H1 (cell line): ENCODE results near the gene STIM1. TPM values are rescaled to one million over a fixed set of nuclear protein-coding genes. Genes with fewer than 3 reads are reported as not detected.

Source experiments
- CTCF ChIA-PET: fragments of 300-600 bp; sonication (Branson Sonifier 250); formaldehyde crosslinking; loops from one replicate; lab custom pipeline; 2021; ENCODE audit not compliant: partially characterized antibody; lab: Charles Lee
- POLR2A ChIA-PET: fragments of 300-600 bp; sonication (Branson Sonifier 250); formaldehyde crosslinking; loops from one replicate; lab custom pipeline; 2021; ENCODE audit warnings: inconsistent platforms; ENCODE audit not compliant: partially characterized antibody; lab: Charles Lee
- DNase-seq, 2 experiments: peaks; one replicate each; pipeline versions ENCODE4 v3.0.0 to v3.0.0-alpha.2; 2010 to 2022; ENCODE audit warnings: low spot score in 2 of 2, low read depth in 1 of 2, mixed read lengths in 1 of 2
- FAIRE-seq: peaks from 2 replicates; lab custom pipeline; 2011; peaks lifted over from hg19 to GRCh38; lab: Jason Lieb, UNC
- H2AFZ ChIP-seq: 2 replicates; pipeline ENCODE4 v1.8.1; 2012; ENCODE audit warnings: low read length, inconsistent platforms
- H2AK5ac ChIP-seq: 2 replicates; pipeline ENCODE4 v1.6.1; 2013; ENCODE audit warnings: low read depth, low read length
- H2BK120ac ChIP-seq: replicated peaks from 2 replicates; pipeline ENCODE3; 2013; ENCODE audit warnings: low read depth, low read length, inconsistent platforms
- H2BK12ac ChIP-seq: 2 replicates; pipeline ENCODE4 v1.6.1; 2013; ENCODE audit warnings: low read depth, low read length
- H2BK15ac ChIP-seq: 2 replicates; pipeline ENCODE4 v1.6.1; 2013; ENCODE audit warnings: low read length
- H2BK20ac ChIP-seq: 2 replicates; pipeline ENCODE4 v1.6.1; 2013; ENCODE audit warnings: low read length
- H2BK5ac ChIP-seq: 2 replicates; pipeline ENCODE4 v1.6.1; 2013; ENCODE audit warnings: low read depth, low read length
- H3K14ac ChIP-seq: 2 replicates; pipeline ENCODE4 v1.6.1; 2013; ENCODE audit warnings: inconsistent platforms; ENCODE audit not compliant: insufficient read length
- H3K18ac ChIP-seq: 2 replicates; pipeline ENCODE4 v1.6.1; 2013; ENCODE audit warnings: low read length; ENCODE audit errors: extremely low read depth
- H3K23ac ChIP-seq: 2 replicates; pipeline ENCODE4 v1.6.1; 2013; ENCODE audit warnings: inconsistent platforms; ENCODE audit not compliant: insufficient read length
- H3K23me2 ChIP-seq: 2 replicates; pipeline ENCODE4 v1.6.1; 2013; ENCODE audit warnings: low read depth, low read length
- H3K27ac ChIP-seq: 2 replicates; pipeline ENCODE4 v1.6.1; 2011; ENCODE audit warnings: low read depth, low read length, inconsistent platforms
- H3K27me3 ChIP-seq, 4 experiments: replicated peaks in 1 of 4; 1 replicate in 1 of 4; 2 replicates in 3 of 4; pipeline versions ENCODE4 v1.6.1 to v1.8.1; 2011 to 2013; ENCODE audit warnings: low read length in 3 of 4, mild to moderate bottlenecking in 3 of 4, inconsistent platforms in 2 of 4, mixed read lengths in 2 of 4, moderate library complexity in 1 of 4; ENCODE audit not compliant: control insufficient read depth in 3 of 4, insufficient read depth in 3 of 4; ENCODE audit errors: extremely low read depth in 1 of 4
- H3K36me3 ChIP-seq, 4 experiments: 2 replicates each; pipeline versions ENCODE4 v1.6.1 to v1.8.1; 2011 to 2013; ENCODE audit warnings: mild to moderate bottlenecking in 4 of 4, low read length in 3 of 4, moderate library complexity in 2 of 4, control low read depth in 1 of 4, inconsistent platforms in 1 of 4; ENCODE audit not compliant: insufficient read depth in 4 of 4, control insufficient read depth in 2 of 4
- H3K4ac ChIP-seq: replicated peaks from 2 replicates; pipeline ENCODE3; 2013; ENCODE audit warnings: low read length, low read depth, mixed read lengths, inconsistent platforms; ENCODE audit not compliant: insufficient read length
- H3K4me1 ChIP-seq, 4 experiments: replicated peaks in 1 of 4; 1 replicate in 1 of 4; 2 replicates in 3 of 4; pipeline versions ENCODE4 v1.6.1 to v1.8.1; 2011 to 2013; ENCODE audit warnings: low read length in 3 of 4, inconsistent platforms in 2 of 4, mixed read lengths in 1 of 4; ENCODE audit not compliant: insufficient read depth in 4 of 4, control insufficient read depth in 3 of 4
- H3K4me2 ChIP-seq, 2 experiments: 2 replicates each; pipeline versions ENCODE4 v1.6.1 to v1.8.1; 2011 to 2013; ENCODE audit warnings: low read depth in 2 of 2, low read length in 2 of 2, control low read depth in 1 of 2, inconsistent platforms in 1 of 2, mild to moderate bottlenecking in 1 of 2; ENCODE audit not compliant: insufficient read depth in 1 of 2
- H3K4me3 ChIP-seq, 4 experiments: fragments of 200-600, 300-600 bp in 1 of 4; sonication (generic), shearing (Covaris generic), sonication (Bioruptor Twin) in 1 of 4; 2 replicates each; pipeline versions ENCODE4 v1.5.1 to v1.8.1; 2011 to 2016; ENCODE audit warnings: low read length in 4 of 4, low read depth in 3 of 4, control low read depth in 2 of 4, inconsistent platforms in 2 of 4, mild to moderate bottlenecking in 2 of 4, mixed read lengths in 1 of 4, moderate library complexity in 1 of 4; ENCODE audit not compliant: insufficient read depth in 2 of 4; ENCODE audit errors: extremely low read depth in 1 of 4
- H3K56ac ChIP-seq: replicated peaks from 2 replicates; pipeline ENCODE3; 2013; ENCODE audit warnings: low read depth, mild to moderate bottlenecking, mixed read lengths, low read length, inconsistent platforms; ENCODE audit not compliant: insufficient read length
- H3K79me1 ChIP-seq: 2 replicates; pipeline ENCODE4 v1.6.1; 2013; ENCODE audit warnings: low read depth, low read length, control low read depth
- H3K79me2 ChIP-seq, 2 experiments: 2 replicates each; pipeline versions ENCODE4 v1.6.1 to v1.8.1; 2012 to 2013; ENCODE audit warnings: low read length in 2 of 2, mild to moderate bottlenecking in 2 of 2, inconsistent platforms in 1 of 2; ENCODE audit not compliant: insufficient read depth in 2 of 2, control insufficient read depth in 1 of 2
- H3K9ac ChIP-seq, 4 experiments: replicated peaks in 1 of 4; 1 replicate in 1 of 4; 2 replicates in 3 of 4; pipeline versions ENCODE4 v1.6.1 to v1.8.1; 2011 to 2013; ENCODE audit warnings: low read depth in 3 of 4, low read length in 3 of 4, control low read depth in 2 of 4, mild to moderate bottlenecking in 2 of 4, moderate library complexity in 2 of 4, inconsistent platforms in 1 of 4; ENCODE audit errors: extremely low read depth in 1 of 4
- H3K9me3 ChIP-seq, 2 experiments: 2 replicates each; pipeline versions ENCODE4 v1.6.1 to v1.8.1; 2012 to 2013; ENCODE audit warnings: mild to moderate bottlenecking in 2 of 2, moderate library complexity in 2 of 2, control low read depth in 1 of 2, inconsistent platforms in 1 of 2, low read depth in 1 of 2, low read length in 1 of 2, mixed read lengths in 1 of 2; ENCODE audit not compliant: insufficient read depth in 2 of 2
- H4K20me1 ChIP-seq, 2 experiments: replicated peaks in 1 of 2; 2 replicates each; pipeline versions ENCODE3 to v1.8.1; 2011 to 2013; ENCODE audit warnings: inconsistent platforms in 2 of 2, low read length in 2 of 2, mild to moderate bottlenecking in 1 of 2; ENCODE audit not compliant: insufficient read depth in 2 of 2, control insufficient read depth in 1 of 2
- H4K5ac ChIP-seq: 2 replicates; pipeline ENCODE4 v1.6.1; 2013; ENCODE audit warnings: low read length, low read depth, mixed read lengths, inconsistent platforms; ENCODE audit not compliant: insufficient read length
- H4K8ac ChIP-seq: 2 replicates; pipeline ENCODE4 v1.8.0; 2013; ENCODE audit warnings: mild to moderate bottlenecking, moderate library complexity, low read length, inconsistent platforms; ENCODE audit not compliant: insufficient read depth; ENCODE audit errors: extremely low read depth
- H4K91ac ChIP-seq: replicated peaks from 2 replicates; pipeline ENCODE3; 2013; ENCODE audit warnings: low read length, mixed read lengths, inconsistent platforms; ENCODE audit not compliant: insufficient read length
- CEBPB ChIP-seq: IDR thresholded peaks from 2 replicates; pipeline ENCODE4 v1.6.1; 2012; ENCODE audit warnings: low read depth, low read length
- EP300 ChIP-seq, 2 experiments: IDR thresholded peaks; 1 replicate in 1 of 2; 2 replicates in 1 of 2; pipeline ENCODE4 v1.6.1; 2011 to 2012; ENCODE audit warnings: low read depth in 2 of 2, low read length in 2 of 2, mild to moderate bottlenecking in 2 of 2, borderline replicate concordance in 1 of 2, inconsistent platforms in 1 of 2, moderate library complexity in 1 of 2
- SRF ChIP-seq: IDR thresholded peaks from 2 replicates; pipeline ENCODE4 v1.6.1; 2011; ENCODE audit warnings: mild to moderate bottlenecking, low read depth, low read length, moderate library complexity
- TAF7 ChIP-seq: optimal IDR thresholded peaks from 2 replicates; pipeline ENCODE3; 2011; ENCODE audit warnings: low read depth, mild to moderate bottlenecking, inconsistent platforms, low read length, moderate library complexity, borderline replicate concordance
- ZNF274 ChIP-seq: IDR thresholded peaks from 2 replicates; pipeline ENCODE4 v1.7.0; 2012; ENCODE audit warnings: low read length, borderline replicate concordance; ENCODE audit errors: extremely low read depth
- WGBS, 2 experiments: shearing (Covaris generic) in 1 of 2; methylation state at CpG; one replicate each; pipeline versions ENCODE4 v1.1.6 to v1.1.7; 2013 to 2015; ENCODE audit warnings: low lambda C conversion rate in 2 of 2, mixed read lengths in 2 of 2, inconsistent platforms in 1 of 2, low coverage in 1 of 2, missing lambda C conversion rate in 1 of 2; ENCODE audit not compliant: insufficient replicate concordance in 2 of 2, insufficient coverage in 1 of 2, insufficient read length in 1 of 2; ENCODE audit errors: extremely low coverage in 1 of 2, missing lambda C conversion rate in 1 of 2; 5-methylcytosine and 5-hydroxymethylcytosine counted together
- polyA plus RNA-seq, 7 experiments: library from polyadenylated mRNA; depleted of rRNA in 3 of 7; stranded (reverse) in 5 of 7; unstranded in 2 of 7; fragments of >200 nt in 5 of 7; fragments of 200-250 nt in 2 of 7; gene quantifications; 1 replicate in 5 of 7; 2 replicates in 1 of 7; 4 replicates in 1 of 7; pipeline versions ENCODE4 v1.2.1 to v1.2.3, GENCODE V29; 2011 to 2013; ENCODE audit warnings: missing spikeins in 2 of 7, mixed read lengths in 2 of 7
- total RNA-seq: library from RNA; stranded (reverse); fragmentation: NEBNext Ultra II Directional; extraction: Animal tissue kit (Norgen Biotek cat#: 25700); gene quantifications from 2 replicates; pipeline ENCODE4 v1.2.1, GENCODE V29; 2021

Gene STIM1
- total and polyA plus RNA-seq, 2 of the 8 experiments (the other 6 are each of a cell fraction or from before 2014, with no cell fraction given) = 11.1 to 12.2 TPM

- no peak overlapping the region for H2BK120ac ChIP-seq
- H3K9ac ChIP-seq = no peak overlapping the region
- H3K79me2 ChIP-seq = peaks cover 12 to 57% of the 10 kb centered on the region in 2 experiments
- 100% methylated on average over 1 of the region's 1 CpG; no CpG with 5 or more reads in 1 of the 2 experiments for WGBS, 2 experiments
- no peak overlapping the region for H3K4me3 ChIP-seq
- peaks cover 11 to 29% (median 16%) of the 10 kb centered on the region in 4 experiments for H3K4me1 ChIP-seq
- no peak overlapping the region for H4K5ac ChIP-seq
- no peak for DNase-seq
- no peak overlapping the region for H3K18ac ChIP-seq
- H4K8ac ChIP-seq = no peak overlapping the region
- H2BK15ac ChIP-seq = no peak overlapping the region
- H2AK5ac ChIP-seq = no peak overlapping the region
- no peak overlapping the region for H4K91ac ChIP-seq
- H2BK20ac ChIP-seq = no peak overlapping the region
- no peak overlapping the region for H3K4ac ChIP-seq
- H3K79me1 ChIP-seq = peaks cover 20% of the 10 kb centered on the region
- H3K27me3 ChIP-seq = peaks cover 0 to 3% (median 0%) of the 10 kb centered on the region in 4 experiments; a peak in 1 of 7 replicates
- H3K4me2 ChIP-seq = no peak overlapping the region
- H3K23ac ChIP-seq = no peak overlapping the region
- peaks cover 0 to 7% (median 2%) of the 10 kb centered on the region in 4 experiments; a peak in 2 of 8 replicates for H3K36me3 ChIP-seq
- peaks cover 12 to 29% of the 10 kb centered on the region in 2 experiments for H4K20me1 ChIP-seq
- POLR2A ChIA-PET = interaction anchor here (0.6 to 5.7 kb wide), 5 partner anchors 9 to 42 kb away, joined by 3 to 29 read pairs (median 4); partner anchors contain the start of gene STIM1
- FAIRE-seq = no peak
- TF ChIP-seq EP300 (IDR thresholded peaks at IDR 0.05; ENCODE audit: borderline replicate concordance in 1 of 2, low read depth in 2 of 2, low read length in 2 of 2) (no peak), CEBPB (no peak), SRF (no peak), TAF7 (no peak), ZNF274 (no peak)
- no peak overlapping the region for H3K14ac ChIP-seq
- peaks cover 10% of the 10 kb centered on the region for H3K23me2 ChIP-seq
- H3K27ac ChIP-seq = no peak overlapping the region
- H2AFZ ChIP-seq = no peak overlapping the region
- CTCF ChIA-PET = interaction anchor here (1.3 to 20.2 kb wide), 7 partner anchors 12 to 232 kb away, joined by 3 to 422 read pairs (median 15); partner anchors contain the start of genes PGAP2 and STIM1
- no peak overlapping the region for H2BK12ac ChIP-seq
- H2BK5ac ChIP-seq = no peak overlapping the region
- no peak overlapping the region for H3K56ac ChIP-seq
- H3K9me3 ChIP-seq = no peaks in the 10 kb centered on the region
These were observed 17.7 kb upstream of the STIM1 start for GRCh38 chr11:3837793-3838192.
